Measurements from ENCODE around the gene TMEM245. TPM values are rescaled to one million over a fixed set of nuclear protein-coding genes. Genes with fewer than 3 reads are reported as not detected.

The TMEM245 gene
- total and polyA plus RNA-seq, 2 donors (not counting 1 experiment from before 2014, with no cell fraction given) = 48.2 to 48.8 TPM

DNA sequence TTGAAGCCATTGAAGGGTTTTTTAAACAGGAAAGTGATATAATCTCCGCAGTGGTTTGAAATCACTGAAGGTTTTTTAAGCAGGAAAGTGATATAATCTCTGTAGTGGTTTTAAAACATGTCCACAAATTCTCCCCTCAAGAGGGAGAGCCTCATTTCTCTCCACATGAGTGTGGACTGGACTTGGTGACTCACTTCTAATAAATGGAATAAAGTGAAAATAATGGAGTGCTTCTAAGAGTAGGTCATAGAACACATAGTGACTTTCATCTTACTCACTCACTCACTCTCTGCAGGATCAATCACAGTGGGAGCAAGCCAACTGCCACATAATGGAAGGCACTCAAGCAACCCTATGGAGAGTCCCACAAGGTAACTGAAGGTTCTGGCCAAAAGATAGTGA is 118.5 kb downstream of the TMEM245 start:
- Histone ChIP-seq H2AFZ (ENCODE audit: low read length) (no peak overlapping the region), H3K36me3 (ENCODE audit: control insufficient read depth, insufficient read depth, low read length) (no peaks in the 10 kb centered on the region), H3K27ac (ENCODE audit: insufficient read depth, low read length) (no peak overlapping the region), H4K20me1 (ENCODE audit: control insufficient read depth, extremely low read depth, insufficient read depth, low read length) (no peaks in the 10 kb centered on the region), H3K9ac (ENCODE audit: insufficient read depth, low read length) (no peak overlapping the region), H3K4me3 (replicated peaks in 1 of 4; ENCODE audit: control extremely low read depth in 1 of 4, insufficient read depth in 1 of 4, low read depth in 3 of 4, low read length in 4 of 4) (no peak overlapping the region), H3K79me2 (ENCODE audit: control insufficient read depth, insufficient read depth, low read length) (peaks cover 55% of the 10 kb centered on the region), H3K9me3 (ENCODE audit: control insufficient read depth, insufficient read depth, low read depth, low read length) (no peaks in the 10 kb centered on the region), H3K4me1 (ENCODE audit: control insufficient read depth, extremely low read depth, insufficient read depth, low read length) (no peaks in the 10 kb centered on the region), H3K27me3 (ENCODE audit: control insufficient read depth, insufficient read depth, low read length) (no peaks in the 10 kb centered on the region), H3K4me2 (ENCODE audit: extremely low read depth, insufficient read depth, low read length) (no peak overlapping the region)
- peak; percentile 76 to 95 for DNase-seq (ENCODE audit: low read depth in 2 of 2)
- no peak for TF ChIP-seq EZH2 (IDR thresholded peaks at IDR 0.05; ENCODE audit: low read length, missing control alignments)
- TF ChIP-seq, protein P1, sequence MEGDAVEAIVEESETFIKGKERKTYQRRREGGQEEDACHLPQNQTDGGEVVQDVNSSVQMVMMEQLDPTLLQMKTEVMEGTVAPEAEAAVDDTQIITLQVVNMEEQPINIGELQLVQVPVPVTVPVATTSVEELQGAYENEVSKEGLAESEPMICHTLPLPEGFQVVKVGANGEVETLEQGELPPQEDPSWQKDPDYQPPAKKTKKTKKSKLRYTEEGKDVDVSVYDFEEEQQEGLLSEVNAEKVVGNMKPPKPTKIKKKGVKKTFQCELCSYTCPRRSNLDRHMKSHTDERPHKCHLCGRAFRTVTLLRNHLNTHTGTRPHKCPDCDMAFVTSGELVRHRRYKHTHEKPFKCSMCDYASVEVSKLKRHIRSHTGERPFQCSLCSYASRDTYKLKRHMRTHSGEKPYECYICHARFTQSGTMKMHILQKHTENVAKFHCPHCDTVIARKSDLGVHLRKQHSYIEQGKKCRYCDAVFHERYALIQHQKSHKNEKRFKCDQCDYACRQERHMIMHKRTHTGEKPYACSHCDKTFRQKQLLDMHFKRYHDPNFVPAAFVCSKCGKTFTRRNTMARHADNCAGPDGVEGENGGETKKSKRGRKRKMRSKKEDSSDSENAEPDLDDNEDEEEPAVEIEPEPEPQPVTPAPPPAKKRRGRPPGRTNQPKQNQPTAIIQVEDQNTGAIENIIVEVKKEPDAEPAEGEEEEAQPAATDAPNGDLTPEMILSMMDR (conservative IDR thresholded peaks at IDR 0.05 in 1 of 2, IDR thresholded peaks at IDR 0.05 in 1 of 2; ENCODE audit: low read depth in 1 of 2, low read length in 2 of 2) = no peak

DNA sequence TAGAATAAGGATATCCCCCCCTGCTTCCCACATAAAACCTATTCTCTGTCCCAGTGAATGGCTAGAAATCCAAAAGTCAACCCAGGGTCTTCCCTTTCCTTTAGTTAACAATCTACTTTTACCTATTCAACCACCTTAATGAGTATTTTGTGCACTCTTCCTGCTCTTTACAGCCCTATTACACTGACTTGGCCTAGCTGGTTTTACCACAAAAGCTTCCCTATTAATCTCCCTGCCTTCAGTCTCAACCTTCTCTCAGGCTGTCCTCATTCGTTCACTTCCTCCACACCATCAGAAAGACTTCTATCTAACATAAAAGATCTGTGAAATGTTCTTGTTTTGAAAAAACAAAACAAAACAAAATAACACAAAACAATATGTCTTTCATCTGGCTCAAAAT is 122.6 kb downstream of the TMEM245 start:
- Histone ChIP-seq H4K20me1 (ENCODE audit: control insufficient read depth, extremely low read depth, insufficient read depth, low read length) (no peaks in the 10 kb centered on the region), H3K4me1 (ENCODE audit: control insufficient read depth, extremely low read depth, insufficient read depth, low read length) (no peaks in the 10 kb centered on the region), H3K27me3 (ENCODE audit: control insufficient read depth, insufficient read depth, low read length) (no peaks in the 10 kb centered on the region), H2AFZ (ENCODE audit: low read length) (no peak overlapping the region), H3K79me2 (ENCODE audit: control insufficient read depth, insufficient read depth, low read length) (peaks cover 42% of the 10 kb centered on the region), H3K9me3 (ENCODE audit: control insufficient read depth, insufficient read depth, low read depth, low read length) (no peaks in the 10 kb centered on the region), H3K36me3 (ENCODE audit: control insufficient read depth, insufficient read depth, low read length) (no peaks in the 10 kb centered on the region), H3K27ac (ENCODE audit: insufficient read depth, low read length) (no peak overlapping the region), H3K9ac (ENCODE audit: insufficient read depth, low read length) (no peak overlapping the region), H3K4me3 (replicated peaks in 1 of 4; ENCODE audit: control extremely low read depth in 1 of 4, insufficient read depth in 1 of 4, low read depth in 3 of 4, low read length in 4 of 4) (no peak overlapping the region), H3K4me2 (ENCODE audit: extremely low read depth, insufficient read depth, low read length) (no peak overlapping the region)
- TF ChIP-seq, protein P1 (conservative IDR thresholded peaks at IDR 0.05 in 1 of 2, IDR thresholded peaks at IDR 0.05 in 1 of 2; ENCODE audit: low read depth in 1 of 2, low read length in 2 of 2) = no peak
- no peak for TF ChIP-seq EZH2 (IDR thresholded peaks at IDR 0.05; ENCODE audit: low read length, missing control alignments)
- no peak for DNase-seq (ENCODE audit: low read depth in 2 of 2)

DNA sequence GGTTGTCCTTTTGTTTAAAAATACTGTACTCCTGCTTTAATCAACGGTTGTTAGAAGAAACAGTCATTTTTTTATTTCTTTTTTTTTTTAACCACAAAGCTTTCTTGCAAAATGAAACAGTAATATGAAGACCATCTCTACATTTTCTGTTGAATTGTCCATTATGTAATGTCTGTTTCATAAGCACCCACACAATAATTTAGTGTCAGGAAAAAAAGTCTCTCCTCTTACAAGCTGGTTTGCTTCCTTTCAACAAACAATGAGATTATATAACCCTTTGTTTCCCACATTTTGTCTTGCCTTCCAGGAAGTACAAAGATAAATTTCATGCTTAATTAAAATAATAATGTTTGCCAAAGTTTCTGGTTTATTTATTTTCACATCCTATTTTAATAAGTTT is 123.1 kb downstream of the TMEM245 start:
- H3K79me2 ChIP-seq (ENCODE audit: control insufficient read depth, insufficient read depth, low read length) = peaks cover 42% of the 10 kb centered on the region
- TF ChIP-seq EZH2 (IDR thresholded peaks at IDR 0.05; ENCODE audit: low read length, missing control alignments) = no peak
- TF ChIP-seq, protein P1 (conservative IDR thresholded peaks at IDR 0.05 in 1 of 2, IDR thresholded peaks at IDR 0.05 in 1 of 2; ENCODE audit: low read depth in 1 of 2, low read length in 2 of 2) = no peak
- DNase-seq (ENCODE audit: low read depth in 2 of 2) = peak in 1 of 2 donors; percentile 16
- H3K4me3 ChIP-seq (replicated peaks in 1 of 4; ENCODE audit: control extremely low read depth in 1 of 4, insufficient read depth in 1 of 4, low read depth in 3 of 4, low read length in 4 of 4) = no peak overlapping the region
- no peak overlapping the region for H3K27ac ChIP-seq (ENCODE audit: insufficient read depth, low read length)
- no peaks in the 10 kb centered on the region for H3K9me3 ChIP-seq (ENCODE audit: control insufficient read depth, insufficient read depth, low read depth, low read length)
- H3K9ac ChIP-seq (ENCODE audit: insufficient read depth, low read length) = no peak overlapping the region
- no peak overlapping the region for H2AFZ ChIP-seq (ENCODE audit: low read length)
- no peaks in the 10 kb centered on the region for H3K27me3 ChIP-seq (ENCODE audit: control insufficient read depth, insufficient read depth, low read length)
- H3K36me3 ChIP-seq (ENCODE audit: control insufficient read depth, insufficient read depth, low read length) = no peaks in the 10 kb centered on the region
- H4K20me1 ChIP-seq (ENCODE audit: control insufficient read depth, extremely low read depth, insufficient read depth, low read length) = no peaks in the 10 kb centered on the region
- H3K4me1 ChIP-seq (ENCODE audit: control insufficient read depth, extremely low read depth, insufficient read depth, low read length) = no peaks in the 10 kb centered on the region
- H3K4me2 ChIP-seq (ENCODE audit: extremely low read depth, insufficient read depth, low read length) = no peak overlapping the region
